ENCODE measurements around the gene KLC1.

DNA sequence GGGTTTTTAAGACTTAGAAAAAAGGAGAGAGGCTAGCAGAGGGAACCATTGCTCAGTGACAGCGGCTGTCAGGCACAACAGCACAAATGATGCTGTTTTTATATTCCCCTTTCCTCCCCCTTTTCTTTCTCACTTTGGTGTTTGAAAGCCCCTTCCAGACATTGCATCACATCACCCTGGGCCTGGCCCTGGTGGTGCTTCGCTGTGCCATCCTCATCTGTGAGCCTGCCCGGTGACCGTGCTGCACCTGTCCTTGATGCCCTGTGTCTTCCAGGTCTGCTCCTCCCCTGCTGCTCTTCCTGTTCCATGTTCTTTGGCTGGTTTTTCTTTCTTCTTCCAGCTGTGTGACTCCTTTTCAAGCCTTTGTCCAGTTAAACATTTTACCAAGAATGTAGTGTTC, 24.8 kb downstream of the KLC1 start:
- TF ChIP-seq, protein P1, sequence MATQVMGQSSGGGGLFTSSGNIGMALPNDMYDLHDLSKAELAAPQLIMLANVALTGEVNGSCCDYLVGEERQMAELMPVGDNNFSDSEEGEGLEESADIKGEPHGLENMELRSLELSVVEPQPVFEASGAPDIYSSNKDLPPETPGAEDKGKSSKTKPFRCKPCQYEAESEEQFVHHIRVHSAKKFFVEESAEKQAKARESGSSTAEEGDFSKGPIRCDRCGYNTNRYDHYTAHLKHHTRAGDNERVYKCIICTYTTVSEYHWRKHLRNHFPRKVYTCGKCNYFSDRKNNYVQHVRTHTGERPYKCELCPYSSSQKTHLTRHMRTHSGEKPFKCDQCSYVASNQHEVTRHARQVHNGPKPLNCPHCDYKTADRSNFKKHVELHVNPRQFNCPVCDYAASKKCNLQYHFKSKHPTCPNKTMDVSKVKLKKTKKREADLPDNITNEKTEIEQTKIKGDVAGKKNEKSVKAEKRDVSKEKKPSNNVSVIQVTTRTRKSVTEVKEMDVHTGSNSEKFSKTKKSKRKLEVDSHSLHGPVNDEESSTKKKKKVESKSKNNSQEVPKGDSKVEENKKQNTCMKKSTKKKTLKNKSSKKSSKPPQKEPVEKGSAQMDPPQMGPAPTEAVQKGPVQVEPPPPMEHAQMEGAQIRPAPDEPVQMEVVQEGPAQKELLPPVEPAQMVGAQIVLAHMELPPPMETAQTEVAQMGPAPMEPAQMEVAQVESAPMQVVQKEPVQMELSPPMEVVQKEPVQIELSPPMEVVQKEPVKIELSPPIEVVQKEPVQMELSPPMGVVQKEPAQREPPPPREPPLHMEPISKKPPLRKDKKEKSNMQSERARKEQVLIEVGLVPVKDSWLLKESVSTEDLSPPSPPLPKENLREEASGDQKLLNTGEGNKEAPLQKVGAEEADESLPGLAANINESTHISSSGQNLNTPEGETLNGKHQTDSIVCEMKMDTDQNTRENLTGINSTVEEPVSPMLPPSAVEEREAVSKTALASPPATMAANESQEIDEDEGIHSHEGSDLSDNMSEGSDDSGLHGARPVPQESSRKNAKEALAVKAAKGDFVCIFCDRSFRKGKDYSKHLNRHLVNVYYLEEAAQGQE (IDR thresholded peaks at IDR 0.05; ENCODE audit: low read depth): no peak
- no peak for TF ChIP-seq NFIC (IDR thresholded peaks at IDR 0.05)
